Kidney (tissue), 14 donors: Measurements from ENCODE around the gene ZSCAN25. TPM values are rescaled to one million over a fixed set of nuclear protein-coding genes. Genes with fewer than 3 reads are reported as not detected.

Experiments
- DNase-seq, 5 donors: peaks; one replicate each; pipeline ENCODE4 v3.0.0-alpha.2; 2013 to 2020
- FAIRE-seq: peaks from 2 replicates; lab custom pipeline; 2012; peaks lifted over from hg19 to GRCh38; lab: Jason Lieb, UNC
- H3K27ac ChIP-seq, 2 donors: one replicate each; pipeline ENCODE4 v1.7.0; 2013; ENCODE audit warnings: low read depth in 2 of 2, low read length in 2 of 2, inconsistent platforms in 1 of 2
- H3K27me3 ChIP-seq: one replicate; pipeline ENCODE4 v1.7.1; 2013; ENCODE audit warnings: low read length, inconsistent platforms; ENCODE audit not compliant: control insufficient read depth, insufficient read depth
- H3K36me3 ChIP-seq, 3 donors: one replicate each; pipeline versions ENCODE4 v1.7.0 to v1.7.1; 2013; ENCODE audit warnings: low read length in 3 of 3, control low read depth in 1 of 3, inconsistent platforms in 1 of 3; ENCODE audit not compliant: insufficient read depth in 3 of 3, control insufficient read depth in 2 of 3
- H3K4me1 ChIP-seq, 3 donors: one replicate each; pipeline versions ENCODE4 v1.7.0 to v1.7.1; 2013; ENCODE audit warnings: low read length in 3 of 3, inconsistent platforms in 1 of 3, low read depth in 1 of 3; ENCODE audit not compliant: control insufficient read depth in 2 of 3, insufficient read depth in 2 of 3
- H3K4me3 ChIP-seq, 3 donors: one replicate each; pipeline versions ENCODE4 v1.7.0 to v1.8.1; 2013; ENCODE audit warnings: low read length in 3 of 3, control low read depth in 1 of 3, inconsistent platforms in 1 of 3
- H3K9ac ChIP-seq, 3 donors: one replicate each; pipeline versions ENCODE4 v1.7.0 to v1.7.1; 2013; ENCODE audit warnings: low read length in 3 of 3, control low read depth in 1 of 3, inconsistent platforms in 1 of 3
- H3K9me3 ChIP-seq, 3 donors: one replicate each; pipeline versions ENCODE4 v1.7.0 to v1.7.1; 2013; ENCODE audit warnings: low read length in 3 of 3, control low read depth in 1 of 3, inconsistent platforms in 1 of 3; ENCODE audit not compliant: control insufficient read depth in 2 of 3, insufficient read depth in 1 of 3
- CTCF ChIP-seq: IDR thresholded peaks from 3 replicates; pipeline ENCODE4 v1.5.1; 2012; ENCODE audit warnings: mild to moderate bottlenecking, moderate library complexity, borderline replicate concordance; ENCODE audit not compliant: insufficient read depth; ENCODE audit errors: extremely low read depth
- intact Hi-C: fragments of 100-400 bp; cut with DNase I; formaldehyde crosslinking; loops from one replicate; pipeline ENCODE4 v1.11.1; 2022
- polyA plus RNA-seq: library from polyadenylated mRNA; stranded (reverse); fragments of 350-450 nt; fragmentation: Illumina TruSeq; extraction: RNeasy Lipid Tissue Mini Kit (QIAGEN cat#74804); gene quantifications from one replicate; pipeline ENCODE4 v1.2.3, GENCODE V29; 2014; ENCODE audit warnings: low read depth, low replicate concordance; ENCODE audit not compliant: insufficient read depth
- total RNA-seq: library from RNA; stranded (reverse); fragmentation: NEBNext Ultra II Directional; extraction: Animal tissue kit (Norgen Biotek cat#: 25700); gene quantifications from one replicate; pipeline ENCODE4 v1.2.1, GENCODE V29; 2021
- donor health status: control.
- donor health status: control.
- donor health status: control.
- donor health status: control.
- donor health status: control.
- donor health status: DM: yes; HTN: yes; CAD: no.
- donor health status: Normal renal cell carcinoma (clear cell type).

ZSCAN25 gene
- total and polyA plus RNA-seq, 2 donors from 2014 or later: 4.7 to 20.4 TPM

DNA sequence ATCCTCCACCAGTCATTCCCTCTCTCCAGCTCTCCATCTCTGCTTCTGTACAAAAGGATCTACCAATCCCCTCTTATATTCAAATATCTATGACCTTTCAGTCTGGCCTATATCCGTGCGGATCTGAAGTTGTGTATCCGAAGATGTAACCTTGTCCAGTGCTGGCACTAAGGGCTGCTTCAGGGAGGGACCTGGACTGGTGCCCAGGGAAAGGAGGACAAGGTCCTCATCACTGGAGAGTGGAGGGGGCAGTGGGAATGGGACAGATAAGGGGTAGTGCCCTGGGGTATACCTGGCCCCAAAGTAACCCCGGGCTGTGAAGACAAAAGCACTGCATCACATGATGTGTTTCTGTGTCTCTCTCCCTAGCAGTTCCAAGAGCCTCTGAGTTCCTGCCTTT, 16.9 kb upstream of the ZSCAN25 start:
- Histone ChIP-seq H3K9ac (no peak overlapping the region), H3K27ac (no peak overlapping the region), H3K4me1 (no peaks in the 10 kb centered on the region), H3K36me3 (no peaks in the 10 kb centered on the region), H3K4me3 (no peak overlapping the region), H3K9me3 (no peaks in the 10 kb centered on the region), H3K27me3 (no peaks in the 10 kb centered on the region)
- FAIRE-seq (no peak), DNase-seq (no peak)
- no peak for TF ChIP-seq CTCF
- intact Hi-C loops: no loop called here

- Histone ChIP-seq H3K9me3 (no peaks in the 10 kb centered on the region), H3K4me1 (no peaks in the 10 kb centered on the region), H3K4me3 (no peak overlapping the region), H3K27me3 (no peaks in the 10 kb centered on the region), H3K27ac (no peak overlapping the region), H3K9ac (no peak overlapping the region), H3K36me3 (no peaks in the 10 kb centered on the region)
- DNase-seq: no peak
- no peak for TF ChIP-seq CTCF
- FAIRE-seq: no peak
- intact Hi-C loops: no loop called here
Measured at GRCh38 chr7:99601656-99602310, 15.0 kb upstream of the ZSCAN25 start.

- H3K4me1 ChIP-seq: no peaks in the 10 kb centered on the region
- intact Hi-C loops: no loop called here
- H3K27me3 ChIP-seq: no peaks in the 10 kb centered on the region
- no peak overlapping the region for H3K4me3 ChIP-seq
- H3K36me3 ChIP-seq: no peaks in the 10 kb centered on the region
- H3K9me3 ChIP-seq: no peaks in the 10 kb centered on the region
- no peak overlapping the region for H3K9ac ChIP-seq
- TF ChIP-seq CTCF: no peak
- DNase-seq (no peak), FAIRE-seq (no peak)
- H3K27ac ChIP-seq: no peak overlapping the region
Measured at GRCh38 chr7:99605527-99605926, 11.2 kb upstream of the ZSCAN25 start.

DNA sequence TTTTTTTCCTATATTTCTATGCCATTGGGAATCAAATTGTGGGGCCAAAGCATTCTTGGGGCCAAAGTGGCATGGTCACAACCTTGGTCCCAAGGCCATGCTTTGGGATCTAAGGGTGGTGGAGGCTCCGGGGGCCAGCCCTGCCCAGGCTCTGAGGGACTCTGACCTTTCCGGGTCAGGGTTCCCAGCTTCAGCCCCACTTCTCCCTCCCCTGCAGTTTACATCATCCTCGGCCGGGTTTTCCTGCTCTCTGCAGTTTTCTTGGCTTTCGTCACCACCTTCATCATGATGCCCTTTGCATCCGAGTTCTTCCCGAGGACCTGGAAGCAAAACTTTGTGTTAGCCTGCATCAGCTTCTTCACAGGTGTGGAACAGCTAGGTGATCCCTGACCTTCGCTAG, 10.2 kb upstream of the ZSCAN25 start:
- Histone ChIP-seq H3K4me1 (no peaks in the 10 kb centered on the region), H3K4me3 (no peak overlapping the region), H3K36me3 (no peaks in the 10 kb centered on the region), H3K27ac (no peak overlapping the region), H3K9me3 (no peaks in the 10 kb centered on the region), H3K9ac (no peak overlapping the region), H3K27me3 (no peaks in the 10 kb centered on the region)
- DNase-seq (no peak), FAIRE-seq (no peak)
- TF ChIP-seq CTCF: no peak
- intact Hi-C loops: no loop called here
